Measurements from ENCODE around the gene IRGQ.

The IRGQ gene

GRCh38 chr19:43534816-43535761 is 60.8 kb downstream of the IRGQ start:
- no peak for DNase-seq

Measured in GDM1 (cell line).